CD4-positive, alpha-beta T cell treated with Interleukin-17A for 1 hour (primary cell): Measurements from ENCODE around the gene RHBDD1.
"Not testable (repeated sequence)": the region's sequence is repeated elsewhere in the genome, so short reads cannot be mapped to it uniquely, and the experiment has no call there.

Experiments
- DNase-seq: peaks from one replicate; pipeline ENCODE4 v3.0.0-alpha.2; 2020

The RHBDD1 gene

GRCh38 chr2:226799976-226800940, 35.6 kb upstream of the RHBDD1 start:
- no peak for DNase-seq

GRCh38 chr2:226800941-226801784, 34.7 kb upstream of the RHBDD1 start:
- peak; percentile 78 for DNase-seq

- peak; percentile 80 for DNase-seq
Observed at GRCh38 chr2:226802573-226802972, 33.3 kb upstream of the RHBDD1 start.

- no peak for DNase-seq
Observed at GRCh38 chr2:226803410-226803809, 32.4 kb upstream of the RHBDD1 start.

GRCh38 chr2:226813148-226813701, 22.6 kb upstream of the RHBDD1 start:
- DNase-seq: no peak

GRCh38 chr2:226818930-226819329, 16.9 kb upstream of the RHBDD1 start:
- no peak for DNase-seq

- DNase-seq: no peak
Observed at GRCh38 chr2:226825056-226825455, 10.8 kb upstream of the RHBDD1 start.

GRCh38 chr2:226828191-226828590, 7.7 kb upstream of the RHBDD1 start:
- no peak for DNase-seq

- no peak for DNase-seq
Observed at GRCh38 chr2:226829721-226830631, 5.9 kb upstream of the RHBDD1 start.

GRCh38 chr2:226831266-226831665, 4.6 kb upstream of the RHBDD1 start:
- DNase-seq: no peak

GRCh38 chr2:226832061-226832460, 3.8 kb upstream of the RHBDD1 start:
- no peak for DNase-seq

GRCh38 chr2:226834880-226835279, 974 bp upstream of the RHBDD1 start:
- DNase-seq: not testable (repeated sequence)

GRCh38 chr2:226835420-226835795, 446 bp upstream of the RHBDD1 start:
- no peak for DNase-seq

GRCh38 chr2:226836548-226836885, 663 bp downstream of the RHBDD1 start:
- DNase-seq: no peak

- no peak for DNase-seq
Observed at GRCh38 chr2:226837334-226837733, 1.5 kb downstream of the RHBDD1 start.

- peak; percentile 39 for DNase-seq
Observed at GRCh38 chr2:226837787-226838603, 2.1 kb downstream of the RHBDD1 start.

GRCh38 chr2:226838722-226839121, 2.9 kb downstream of the RHBDD1 start:
- DNase-seq: peak; percentile 10

GRCh38 chr2:226839161-226839560, 3.3 kb downstream of the RHBDD1 start:
- peak; percentile 42 for DNase-seq

- peak; percentile 34 for DNase-seq
Observed at GRCh38 chr2:226839951-226840350, 4.1 kb downstream of the RHBDD1 start.

GRCh38 chr2:226843001-226843400, 7.1 kb downstream of the RHBDD1 start:
- not testable (repeated sequence) for DNase-seq

- no peak for DNase-seq
Observed at GRCh38 chr2:226845386-226846116, 9.7 kb downstream of the RHBDD1 start.
